HepG2 (cell line): ENCODE data around the gene TMPRSS7.

Source experiments
- CTCF ChIP-seq: sonication (generic); formaldehyde crosslinking; IDR thresholded peaks from 2 replicates; pipeline ENCODE4 v1.5.0; 2020; ENCODE audit warnings: mild to moderate bottlenecking, missing genetic modification reagents, moderate library complexity
- KDM4B ChIP-seq: sonication (generic); formaldehyde crosslinking; IDR thresholded peaks from 2 replicates; pipeline ENCODE4 v1.4.0; 2020; ENCODE audit warnings: missing genetic modification reagents

GRCh38 chr3:112003321-112004080 lies 31.0 kb upstream of the TMPRSS7 start:
- TF ChIP-seq CTCF (CRISPR knock-in tag) (no peak), KDM4B (CRISPR knock-in tag) (no peak)
